NT2/D1 (cell line): ENCODE measurements around the gene TRIM8.

Source experiments
- SUZ12 ChIP-seq: IDR thresholded peaks from 2 replicates; pipeline ENCODE4 v1.6.1; 2011; ENCODE audit not compliant: insufficient read length, insufficient read depth; ENCODE audit errors: extremely low read depth
- YY1 ChIP-seq: IDR thresholded peaks from 2 replicates; pipeline ENCODE4 v1.6.1; 2011; ENCODE audit not compliant: insufficient read length, insufficient read depth
- ZNF274 ChIP-seq: IDR thresholded peaks from 2 replicates; pipeline ENCODE4 v1.6.1; 2011; ENCODE audit warnings: mild to moderate bottlenecking, low read depth, low read length

DNA sequence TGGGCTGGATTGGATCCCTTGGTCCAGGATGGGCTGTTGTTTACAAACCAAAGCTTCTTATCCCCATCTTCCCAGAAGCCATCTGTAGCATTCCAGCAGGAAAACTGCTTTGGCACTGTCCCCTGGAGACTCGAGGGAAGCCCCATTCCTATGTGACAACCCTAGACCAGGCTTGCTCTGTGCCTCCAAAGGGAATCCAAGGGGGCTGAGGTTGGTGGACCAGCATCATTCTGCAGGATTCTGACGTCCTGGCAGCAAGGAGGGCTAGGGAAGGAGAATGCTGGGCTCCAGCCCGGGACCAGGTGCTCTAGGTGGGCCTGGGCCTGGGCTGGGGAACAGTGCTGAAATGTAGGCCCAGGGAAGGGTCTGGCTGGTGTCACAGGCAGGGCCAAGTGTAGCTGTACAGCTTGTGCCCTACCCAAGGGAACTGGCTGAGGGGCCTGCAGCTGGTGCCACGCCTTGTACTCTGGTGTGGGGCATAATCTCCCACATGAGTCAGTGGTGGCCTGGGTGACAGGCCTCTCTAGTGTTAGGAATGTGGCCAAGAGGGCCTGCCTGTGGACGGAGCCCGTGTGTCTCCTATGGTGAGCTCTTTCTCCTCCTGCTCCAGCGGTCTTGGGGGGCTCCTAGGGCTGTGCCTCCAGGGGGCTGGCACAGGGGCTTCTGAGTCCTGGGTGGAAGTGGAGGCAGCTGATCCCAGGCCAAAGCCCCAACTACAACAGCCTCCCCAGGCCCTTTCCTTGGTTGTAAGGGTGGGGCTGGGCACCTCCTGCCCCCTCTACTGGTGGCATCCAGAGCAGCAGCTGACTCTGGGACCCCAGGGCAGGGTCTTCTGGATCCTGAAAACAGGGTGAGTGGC is 25.2 kb downstream of the TRIM8 start:
- TF ChIP-seq ZNF274 (no peak), YY1 (no peak), SUZ12 (no peak)
